ENCODE measurements around the gene CD207. TPM values are rescaled to one million over a fixed set of nuclear protein-coding genes. Genes with fewer than 3 reads are reported as not detected.
"Not testable (repeated sequence)": the region's sequence is repeated elsewhere in the genome, so short reads cannot be mapped to it uniquely, and the experiment has no call there.

The CD207 gene
- total RNA-seq = 0.16 TPM
- long read RNA-seq = 0 reads

GRCh38 chr2:70835643-70836042 is at the start of gene CD207:
Gene CD207, minus strand, starts transcription at chr2:70835816. Its CDS starts 40 bp downstream, at chr2:70835776.
- no peak for DNase-seq (ENCODE audit: low spot score)
- intact Hi-C loops (cut with DNase I) = no loop called here

GRCh38 chr2:70878543-70878942 is 42.9 kb upstream of the CD207 start:
- intact Hi-C loops (cut with DNase I); DNase-seq (ENCODE audit: low spot score): not testable (repeated sequence)

GRCh38 chr2:70876138-70876537 is 40.5 kb upstream of the CD207 start:
- DNase-seq (ENCODE audit: low spot score); intact Hi-C loops (cut with DNase I): not testable (repeated sequence)

GRCh38 chr2:70873541-70873940 is 37.9 kb upstream of the CD207 start:
- no peak for DNase-seq (ENCODE audit: low spot score)
- intact Hi-C loops (cut with DNase I) = no loop called here

GRCh38 chr2:70871398-70872211 is 36.0 kb upstream of the CD207 start:
- peak; percentile 91 for DNase-seq (ENCODE audit: low spot score)
- intact Hi-C loops (cut with DNase I) = loop anchor here (1.0 to 2.0 kb wide), 2 partner anchors 48 to 75 kb away; no protein-coding TSS in a partner anchor

GRCh38 chr2:70870790-70871189 is 35.2 kb upstream of the CD207 start:
- intact Hi-C loops (cut with DNase I) = loop anchor here (1.0 to 2.0 kb wide), 2 partner anchors 49 to 76 kb away; no protein-coding TSS in a partner anchor
- DNase-seq (ENCODE audit: low spot score) = no peak

- intact Hi-C loops (cut with DNase I) = no loop called here
- DNase-seq (ENCODE audit: low spot score) = no peak
Observed at GRCh38 chr2:70868970-70869369, 33.4 kb upstream of the CD207 start.

GRCh38 chr2:70861777-70862625 is 26.4 kb upstream of the CD207 start:
- intact Hi-C loops (cut with DNase I) = no loop called here
- DNase-seq (ENCODE audit: low spot score) = peak; percentile 85

GRCh38 chr2:70855667-70856066 is 20.1 kb upstream of the CD207 start:
- no peak for DNase-seq (ENCODE audit: low spot score)
- intact Hi-C loops (cut with DNase I) = no loop called here

- intact Hi-C loops (cut with DNase I) = no loop called here
- no peak for DNase-seq (ENCODE audit: low spot score)
Observed at GRCh38 chr2:70854411-70854810, 18.8 kb upstream of the CD207 start.

GRCh38 chr2:70852824-70853223 is 17.2 kb upstream of the CD207 start:
- intact Hi-C loops (cut with DNase I) = no loop called here
- DNase-seq (ENCODE audit: low spot score) = no peak

- no peak for DNase-seq (ENCODE audit: low spot score)
- intact Hi-C loops (cut with DNase I) = no loop called here
Observed at GRCh38 chr2:70851704-70852103, 16.1 kb upstream of the CD207 start.

GRCh38 chr2:70850925-70851324 is 15.3 kb upstream of the CD207 start:
- no peak for DNase-seq (ENCODE audit: low spot score)
- intact Hi-C loops (cut with DNase I) = no loop called here

GRCh38 chr2:70842401-70842800 is 6.8 kb upstream of the CD207 start:
- intact Hi-C loops (cut with DNase I) = no loop called here
- no peak for DNase-seq (ENCODE audit: low spot score)

- intact Hi-C loops (cut with DNase I) = no loop called here
- no peak for DNase-seq (ENCODE audit: low spot score)
Observed at GRCh38 chr2:70837980-70838925, 2.6 kb upstream of the CD207 start.

GRCh38 chr2:70834881-70835280 is 735 bp downstream of the CD207 start:
- intact Hi-C loops (cut with DNase I) = no loop called here
- no peak for DNase-seq (ENCODE audit: low spot score)

GRCh38 chr2:70834106-70834505 is 1.5 kb downstream of the CD207 start:
- intact Hi-C loops (cut with DNase I) = no loop called here
- DNase-seq (ENCODE audit: low spot score) = no peak

GRCh38 chr2:70833246-70833645 is 2.4 kb downstream of the CD207 start:
- no peak for DNase-seq (ENCODE audit: low spot score)
- intact Hi-C loops (cut with DNase I) = no loop called here

- intact Hi-C loops (cut with DNase I) = no loop called here
- DNase-seq (ENCODE audit: low spot score) = no peak
Observed at GRCh38 chr2:70832386-70832785, 3.2 kb downstream of the CD207 start.
